Endothelial cell of umbilical vein (primary cell): ENCODE measurements around the gene FUT2.

ENCODE experiments used
- CTCF ChIP-seq, 2 donors: IDR thresholded peaks; 1 replicate in 1 of 2; 2 replicates in 1 of 2; pipeline ENCODE4 v1.5.1; 2011; ENCODE audit warnings: low read length in 2 of 2, mild to moderate bottlenecking in 2 of 2, moderate library complexity in 2 of 2, control low read depth in 1 of 2, inconsistent platforms in 1 of 2, low read depth in 1 of 2; ENCODE audit not compliant: insufficient read depth in 1 of 2; ENCODE audit errors: extremely low read depth in 1 of 2
- EZH2 ChIP-seq: IDR thresholded peaks from 2 replicates; pipeline ENCODE4 v1.6.1; 2012; ENCODE audit warnings: borderline replicate concordance, low read depth, mild to moderate bottlenecking, moderate library complexity, low read length, inconsistent platforms; ENCODE audit not compliant: severe bottlenecking
- FOS ChIP-seq: IDR thresholded peaks from 2 replicates; pipeline ENCODE4 v1.6.1; 2011; ENCODE audit warnings: mild to moderate bottlenecking, low read length, moderate library complexity, borderline replicate concordance; ENCODE audit not compliant: insufficient read depth
- GATA2 ChIP-seq: IDR thresholded peaks from 2 replicates; pipeline ENCODE4 v1.7.0; 2011; ENCODE audit warnings: low read depth, mild to moderate bottlenecking, moderate library complexity, mixed read lengths, low read length; ENCODE audit not compliant: insufficient read length, insufficient read depth
- JUN ChIP-seq: IDR thresholded peaks from 2 replicates; pipeline ENCODE4 v1.6.1; 2011; ENCODE audit warnings: borderline replicate concordance, low read depth; ENCODE audit not compliant: insufficient read length, insufficient read depth
- MAX ChIP-seq: IDR thresholded peaks from 2 replicates; pipeline ENCODE4 v1.6.1; 2011; ENCODE audit not compliant: insufficient read depth, insufficient read length
- MYC ChIP-seq: IDR thresholded peaks from one replicate; pipeline ENCODE4 v1.6.1; 2011; ENCODE audit warnings: mild to moderate bottlenecking, low read depth, low read length
- POLR2A ChIP-seq: IDR thresholded peaks from 2 replicates; pipeline ENCODE4 v1.6.1; 2012; ENCODE audit warnings: low read depth, mild to moderate bottlenecking, control low read depth, low read length
- POLR2AphosphoS5 ChIP-seq: IDR thresholded peaks from 2 replicates; pipeline ENCODE4 v1.6.1; 2012; ENCODE audit warnings: low read depth, mild to moderate bottlenecking, control low read depth, low read length, moderate library complexity; ENCODE audit not compliant: insufficient read depth

- TF ChIP-seq POLR2A (no peak), FOS (no peak), CTCF (IDR thresholded peaks at IDR 0.05; ENCODE audit: extremely low read depth in 1 of 2, insufficient read depth in 1 of 2, low read depth in 1 of 2, low read length in 2 of 2) (no peak), MYC (no peak), EZH2 (no peak), POLR2AphosphoS5 (no peak), GATA2 (no peak), MAX (no peak), JUN (no peak)
Observed at GRCh38 chr19:48648134-48648533, 47.6 kb upstream of the FUT2 start.
